VCaP (cell line): ENCODE data around the gene GNAO1.

Experiments
- H3K27ac ChIP-seq: fragments of 450-650 bp; 2 replicates; pipeline ENCODE4 v1.5.1; 2017
- TF ChIP-seq, protein P1 (sequence below): fragments of 450-650 bp; conservative IDR thresholded peaks from 2 replicates; pipeline ENCODE4 v1.5.1; 2017; ENCODE audit warnings: mild to moderate bottlenecking, moderate library complexity

GNAO1 gene

DNA sequence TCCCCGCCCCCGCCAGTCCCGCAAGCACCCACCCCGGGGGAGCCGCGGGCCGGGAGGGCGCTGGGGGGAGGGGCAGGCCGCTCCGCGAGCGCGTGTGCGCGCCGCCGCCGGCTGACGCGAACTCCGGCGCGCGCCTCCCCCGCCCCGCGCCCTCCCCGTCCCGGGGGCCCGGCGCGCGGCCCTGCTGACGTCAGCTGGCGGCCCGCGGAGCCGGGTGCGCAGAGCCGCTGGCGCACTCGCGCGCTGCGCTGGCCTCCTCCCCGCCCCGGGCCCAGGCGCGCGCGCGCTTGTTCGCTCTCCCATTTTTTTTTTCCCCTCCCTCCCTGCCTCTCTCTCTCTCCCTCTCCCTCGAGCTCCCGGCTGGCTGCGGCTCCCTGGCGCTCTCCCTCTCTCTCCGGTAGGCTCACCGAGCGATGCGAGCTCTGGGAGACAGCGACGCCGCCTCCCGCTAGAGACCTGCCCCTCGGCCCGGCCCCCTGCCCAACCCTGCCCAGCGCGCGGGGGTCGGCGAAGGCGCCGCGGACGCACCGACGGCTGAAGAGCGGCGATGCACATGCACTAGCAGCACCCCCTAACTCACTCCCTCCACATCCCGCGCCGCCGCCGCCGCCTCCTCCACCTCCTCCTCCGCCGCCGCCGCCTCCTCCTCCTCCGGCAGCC lies at the start of gene GNAO1:
GNAO1 (plus strand) TSS at position 334 of the 660 bp plus-strand sequence. CDS start 747 bp downstream, outside the sequence.
- H3K27ac ChIP-seq, result peak within 1 kb of the TSS; percentile 45; the same call in 1 of the 2 replicates
- TF ChIP-seq, protein P1, sequence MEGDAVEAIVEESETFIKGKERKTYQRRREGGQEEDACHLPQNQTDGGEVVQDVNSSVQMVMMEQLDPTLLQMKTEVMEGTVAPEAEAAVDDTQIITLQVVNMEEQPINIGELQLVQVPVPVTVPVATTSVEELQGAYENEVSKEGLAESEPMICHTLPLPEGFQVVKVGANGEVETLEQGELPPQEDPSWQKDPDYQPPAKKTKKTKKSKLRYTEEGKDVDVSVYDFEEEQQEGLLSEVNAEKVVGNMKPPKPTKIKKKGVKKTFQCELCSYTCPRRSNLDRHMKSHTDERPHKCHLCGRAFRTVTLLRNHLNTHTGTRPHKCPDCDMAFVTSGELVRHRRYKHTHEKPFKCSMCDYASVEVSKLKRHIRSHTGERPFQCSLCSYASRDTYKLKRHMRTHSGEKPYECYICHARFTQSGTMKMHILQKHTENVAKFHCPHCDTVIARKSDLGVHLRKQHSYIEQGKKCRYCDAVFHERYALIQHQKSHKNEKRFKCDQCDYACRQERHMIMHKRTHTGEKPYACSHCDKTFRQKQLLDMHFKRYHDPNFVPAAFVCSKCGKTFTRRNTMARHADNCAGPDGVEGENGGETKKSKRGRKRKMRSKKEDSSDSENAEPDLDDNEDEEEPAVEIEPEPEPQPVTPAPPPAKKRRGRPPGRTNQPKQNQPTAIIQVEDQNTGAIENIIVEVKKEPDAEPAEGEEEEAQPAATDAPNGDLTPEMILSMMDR, result no peak

DNA sequence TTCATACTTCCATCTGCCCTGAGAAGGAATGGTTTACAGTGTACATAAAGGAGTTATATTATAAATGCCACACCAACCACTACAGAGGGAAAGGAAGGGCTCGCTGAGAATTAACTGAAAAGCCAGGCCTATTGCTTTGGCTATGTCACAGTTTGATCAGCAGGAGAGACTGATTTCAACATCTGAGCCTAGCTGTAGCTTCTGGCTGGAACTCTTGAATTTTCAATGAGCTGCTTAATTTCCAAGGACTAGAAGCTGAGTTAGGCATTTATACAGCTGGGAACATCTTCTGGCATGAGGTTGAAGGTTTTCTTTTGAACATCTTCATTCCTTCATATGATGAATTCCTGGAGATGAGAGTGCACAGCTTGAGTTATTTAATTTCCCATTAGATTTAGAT lies 47.6 kb upstream of the GNAO1 start:
- TF ChIP-seq, protein P1, result no peak
- H3K27ac ChIP-seq, result no peak overlapping the region

DNA sequence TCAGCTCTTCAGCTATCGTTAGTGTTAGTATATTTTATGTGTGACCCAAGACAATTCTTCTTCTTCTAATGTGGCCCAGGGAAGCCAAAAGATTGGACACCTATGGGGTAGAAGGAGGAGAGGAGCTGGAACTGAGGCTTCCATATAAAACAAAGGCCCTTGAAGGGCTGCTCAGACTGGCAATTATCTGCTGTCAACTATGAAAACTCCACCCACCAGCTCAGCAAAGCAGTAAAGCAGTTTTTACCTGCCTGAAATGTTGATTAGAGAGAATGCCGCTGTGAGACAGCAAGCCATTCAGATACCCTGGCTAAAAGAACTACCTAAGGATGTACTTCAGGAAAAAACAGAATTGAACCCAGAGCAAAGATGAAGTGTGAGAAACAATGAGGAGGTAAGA lies 45.9 kb upstream of the GNAO1 start:
- TF ChIP-seq, protein P1, result no peak
- H3K27ac ChIP-seq, result no peak overlapping the region

DNA sequence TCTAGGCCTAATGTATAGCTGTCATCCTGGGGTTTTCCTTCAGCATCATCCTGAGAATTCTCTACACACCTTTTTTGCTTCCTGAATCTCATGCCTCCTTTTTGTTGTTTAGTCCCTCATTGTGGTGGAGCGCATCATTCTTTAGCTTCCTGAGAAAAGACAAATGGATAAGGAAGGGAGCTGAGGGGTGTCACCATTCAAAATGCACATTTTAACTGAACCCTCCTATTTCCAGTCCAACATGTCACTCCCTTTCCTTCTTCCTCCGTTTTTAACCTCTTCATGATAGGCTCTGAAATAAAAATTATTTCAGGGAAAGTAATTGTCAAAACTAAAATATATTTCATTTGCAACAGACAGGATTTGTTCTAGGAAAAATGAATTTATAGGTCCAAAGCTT lies 39.7 kb upstream of the GNAO1 start:
- TF ChIP-seq, protein P1, result no peak
- H3K27ac ChIP-seq, result no peak overlapping the region

DNA sequence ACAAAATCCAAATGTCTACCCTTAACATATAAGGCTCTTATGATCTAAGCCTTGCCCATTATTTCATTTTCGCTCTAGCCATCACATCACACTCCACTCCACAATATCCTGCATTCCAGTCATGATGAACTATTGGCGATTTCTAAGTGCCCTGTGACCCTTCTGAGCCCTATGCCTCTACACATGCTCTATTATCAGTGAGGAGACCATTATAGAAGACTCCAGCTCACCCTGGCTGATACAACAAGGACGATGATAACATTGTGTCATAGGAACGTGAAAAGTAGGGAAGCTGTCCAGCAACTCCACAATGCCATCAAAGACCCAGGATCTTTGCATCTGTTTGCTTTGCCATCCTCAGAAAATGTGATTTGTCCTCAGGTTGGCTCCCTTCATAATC lies 29.6 kb upstream of the GNAO1 start:
- TF ChIP-seq, protein P1, result no peak
- no peak overlapping the region for H3K27ac ChIP-seq

DNA sequence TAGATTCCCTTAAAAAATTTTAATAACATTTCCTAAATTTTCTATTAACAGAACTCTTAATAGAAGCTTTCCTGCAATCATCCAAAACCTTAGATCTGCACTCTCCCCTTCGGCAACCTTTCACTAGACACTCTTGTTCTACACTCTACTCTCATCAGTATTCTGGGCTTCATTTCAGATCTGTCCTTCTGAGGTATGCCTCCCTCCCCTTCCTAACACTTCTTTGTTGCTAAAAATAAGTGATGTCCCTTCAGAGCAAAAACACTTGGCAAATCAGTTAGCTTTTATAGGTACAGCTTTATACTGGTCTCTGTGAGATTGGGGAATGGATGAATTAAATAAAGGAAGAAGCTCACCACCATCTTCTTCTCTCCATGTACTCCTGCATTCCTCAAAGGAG lies 28.2 kb upstream of the GNAO1 start:
- TF ChIP-seq, protein P1, result no peak
- H3K27ac ChIP-seq, result no peak overlapping the region

DNA sequence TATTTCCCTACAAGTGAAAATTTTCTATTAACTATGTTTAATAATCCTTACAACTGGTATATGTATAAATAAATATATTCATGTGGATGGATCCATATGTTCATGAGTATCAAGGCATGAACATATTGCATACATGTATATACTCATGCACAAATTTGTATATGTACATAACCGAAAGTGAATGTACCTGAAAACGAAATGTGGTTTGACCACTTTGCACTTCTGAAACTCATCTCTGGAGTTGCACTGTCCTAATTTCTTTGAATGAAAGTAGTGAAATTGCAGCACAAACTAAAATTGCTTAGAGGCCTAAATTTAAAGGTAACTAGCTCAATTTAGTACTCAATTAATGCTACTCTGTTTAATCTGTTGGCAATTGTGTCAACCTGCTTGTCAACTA lies 27.4 kb upstream of the GNAO1 start:
- TF ChIP-seq, protein P1, result no peak
- no peak overlapping the region for H3K27ac ChIP-seq
